ENCODE data around the gene ATP6V1C2.

DNA sequence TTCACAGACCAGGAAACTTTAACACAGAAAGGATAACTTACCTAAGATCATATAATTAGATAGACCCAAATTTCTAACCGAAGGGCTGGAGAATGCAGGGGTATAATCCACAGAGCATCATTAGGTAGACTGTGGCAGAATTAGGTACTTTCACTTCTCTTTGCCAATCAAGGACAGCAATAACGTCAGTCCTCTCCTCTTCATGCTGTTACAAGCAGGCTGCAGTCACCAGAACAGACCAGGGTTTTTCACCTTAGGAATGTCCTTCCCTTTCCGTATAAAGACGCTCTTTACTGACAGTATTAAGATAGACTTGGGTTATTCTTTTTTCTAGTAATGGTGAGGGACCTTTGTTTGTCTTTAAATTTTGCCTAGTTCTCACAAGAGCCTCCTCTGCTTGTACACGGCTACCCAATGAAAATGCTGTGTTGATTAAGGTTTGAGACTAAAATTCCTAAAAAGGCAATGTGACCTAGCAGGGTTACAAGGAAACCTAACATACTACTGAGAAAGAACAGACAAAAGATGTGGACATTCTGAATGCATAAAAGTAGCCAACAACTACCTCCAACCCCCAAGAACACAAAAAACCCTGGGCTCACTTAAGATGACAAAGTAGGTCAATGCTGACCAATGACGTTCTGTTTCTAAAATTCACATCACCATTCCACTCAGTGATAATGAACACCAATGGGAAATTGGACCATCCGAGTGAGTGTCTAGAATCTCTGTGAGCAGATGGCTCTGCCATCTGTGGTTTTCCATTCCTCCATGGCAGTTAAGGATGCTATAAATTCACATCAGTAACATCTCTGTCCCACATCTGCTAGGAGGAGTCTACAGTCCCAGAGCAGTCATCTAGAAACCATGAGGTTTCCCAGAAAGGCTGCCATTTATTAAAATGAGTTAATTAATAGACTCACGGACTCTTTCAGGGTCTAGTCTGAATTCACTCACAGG, 89.1 kb downstream of the ATP6V1C2 start:
- no peak for TF ChIP-seq SMC3 (IDR thresholded peaks at IDR 0.05)
- TF ChIP-seq, protein P1, sequence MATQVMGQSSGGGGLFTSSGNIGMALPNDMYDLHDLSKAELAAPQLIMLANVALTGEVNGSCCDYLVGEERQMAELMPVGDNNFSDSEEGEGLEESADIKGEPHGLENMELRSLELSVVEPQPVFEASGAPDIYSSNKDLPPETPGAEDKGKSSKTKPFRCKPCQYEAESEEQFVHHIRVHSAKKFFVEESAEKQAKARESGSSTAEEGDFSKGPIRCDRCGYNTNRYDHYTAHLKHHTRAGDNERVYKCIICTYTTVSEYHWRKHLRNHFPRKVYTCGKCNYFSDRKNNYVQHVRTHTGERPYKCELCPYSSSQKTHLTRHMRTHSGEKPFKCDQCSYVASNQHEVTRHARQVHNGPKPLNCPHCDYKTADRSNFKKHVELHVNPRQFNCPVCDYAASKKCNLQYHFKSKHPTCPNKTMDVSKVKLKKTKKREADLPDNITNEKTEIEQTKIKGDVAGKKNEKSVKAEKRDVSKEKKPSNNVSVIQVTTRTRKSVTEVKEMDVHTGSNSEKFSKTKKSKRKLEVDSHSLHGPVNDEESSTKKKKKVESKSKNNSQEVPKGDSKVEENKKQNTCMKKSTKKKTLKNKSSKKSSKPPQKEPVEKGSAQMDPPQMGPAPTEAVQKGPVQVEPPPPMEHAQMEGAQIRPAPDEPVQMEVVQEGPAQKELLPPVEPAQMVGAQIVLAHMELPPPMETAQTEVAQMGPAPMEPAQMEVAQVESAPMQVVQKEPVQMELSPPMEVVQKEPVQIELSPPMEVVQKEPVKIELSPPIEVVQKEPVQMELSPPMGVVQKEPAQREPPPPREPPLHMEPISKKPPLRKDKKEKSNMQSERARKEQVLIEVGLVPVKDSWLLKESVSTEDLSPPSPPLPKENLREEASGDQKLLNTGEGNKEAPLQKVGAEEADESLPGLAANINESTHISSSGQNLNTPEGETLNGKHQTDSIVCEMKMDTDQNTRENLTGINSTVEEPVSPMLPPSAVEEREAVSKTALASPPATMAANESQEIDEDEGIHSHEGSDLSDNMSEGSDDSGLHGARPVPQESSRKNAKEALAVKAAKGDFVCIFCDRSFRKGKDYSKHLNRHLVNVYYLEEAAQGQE (IDR thresholded peaks at IDR 0.05), result no peak
- TF ChIP-seq, protein P2, sequence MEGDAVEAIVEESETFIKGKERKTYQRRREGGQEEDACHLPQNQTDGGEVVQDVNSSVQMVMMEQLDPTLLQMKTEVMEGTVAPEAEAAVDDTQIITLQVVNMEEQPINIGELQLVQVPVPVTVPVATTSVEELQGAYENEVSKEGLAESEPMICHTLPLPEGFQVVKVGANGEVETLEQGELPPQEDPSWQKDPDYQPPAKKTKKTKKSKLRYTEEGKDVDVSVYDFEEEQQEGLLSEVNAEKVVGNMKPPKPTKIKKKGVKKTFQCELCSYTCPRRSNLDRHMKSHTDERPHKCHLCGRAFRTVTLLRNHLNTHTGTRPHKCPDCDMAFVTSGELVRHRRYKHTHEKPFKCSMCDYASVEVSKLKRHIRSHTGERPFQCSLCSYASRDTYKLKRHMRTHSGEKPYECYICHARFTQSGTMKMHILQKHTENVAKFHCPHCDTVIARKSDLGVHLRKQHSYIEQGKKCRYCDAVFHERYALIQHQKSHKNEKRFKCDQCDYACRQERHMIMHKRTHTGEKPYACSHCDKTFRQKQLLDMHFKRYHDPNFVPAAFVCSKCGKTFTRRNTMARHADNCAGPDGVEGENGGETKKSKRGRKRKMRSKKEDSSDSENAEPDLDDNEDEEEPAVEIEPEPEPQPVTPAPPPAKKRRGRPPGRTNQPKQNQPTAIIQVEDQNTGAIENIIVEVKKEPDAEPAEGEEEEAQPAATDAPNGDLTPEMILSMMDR (IDR thresholded peaks at IDR 0.05), result no peak
- TF ChIP-seq POLR2AphosphoS2 (conservative IDR thresholded peaks at IDR 0.05; ENCODE audit: low read length), result no peak
- no peak for TF ChIP-seq MAZ (IDR thresholded peaks at IDR 0.05; ENCODE audit: borderline replicate concordance, low read depth, low read length)
- no peak for TF ChIP-seq POLR2A (IDR thresholded peaks at IDR 0.05; ENCODE audit: low read length)
